Measurements from ENCODE around the gene PRELP. TPM values are rescaled to one million over a fixed set of nuclear protein-coding genes. Genes with fewer than 3 reads are reported as not detected.

Gene PRELP
- total RNA-seq, 1 experiment from 2014 or later, result 0.07 TPM

GRCh38 chr1:203448521-203449061 is 27.0 kb upstream of the PRELP start:
- Histone ChIP-seq H2AK5ac (ENCODE audit: insufficient read length, low read length) (no peak overlapping the region), H3K27ac (ENCODE audit: insufficient read length, low read depth, low read length) (no peak overlapping the region), H2BK5ac (ENCODE audit: insufficient read length, low read length) (no peak overlapping the region), H3K18ac (ENCODE audit: insufficient read length, low read depth, low read length) (no peak overlapping the region), H3K23me2 (ENCODE audit: insufficient read length, low read depth, low read length, poor library complexity, severe bottlenecking) (no peaks in the 10 kb centered on the region), H2BK12ac (ENCODE audit: insufficient read length, low read depth, low read length) (no peak overlapping the region), H4K5ac (ENCODE audit: insufficient read length, low read depth, low read length) (no peak overlapping the region), H2BK20ac (ENCODE audit: low read depth, low read length, poor library complexity, severe bottlenecking) (no peak overlapping the region), H3K56ac (ENCODE audit: insufficient read length, low read depth, low read length) (no peak overlapping the region), H3K27me3 (ENCODE audit: insufficient read depth, low read length) (no peaks in the 10 kb centered on the region), H3K14ac (ENCODE audit: insufficient read depth, low read length) (no peak overlapping the region), H3K79me2 (ENCODE audit: insufficient read depth, low read length) (no peaks in the 10 kb centered on the region), H4K8ac (replicated peaks; ENCODE audit: insufficient read length, low read depth, low read length) (no peak overlapping the region), H3K9ac (ENCODE audit: extremely low read depth, insufficient read length, low read length) (no peak overlapping the region), H2BK15ac (ENCODE audit: low read depth, low read length) (no peak overlapping the region), H4K91ac (ENCODE audit: insufficient read length, low read depth, low read length) (no peak overlapping the region), H3K23ac (ENCODE audit: insufficient read length, low read depth, low read length) (no peak overlapping the region), H3K4me2 (ENCODE audit: insufficient read depth, insufficient read length, low read length) (no peak overlapping the region), H4K20me1 (ENCODE audit: control insufficient read depth, insufficient read depth, insufficient read length) (no peaks in the 10 kb centered on the region), H3K4me1 (ENCODE audit: insufficient read depth, low read length) (no peaks in the 10 kb centered on the region), H2BK120ac (ENCODE audit: low read depth, low read length, poor library complexity, severe bottlenecking) (no peak overlapping the region), H3K79me1 (ENCODE audit: insufficient read depth, low read depth, low read length, poor library complexity, severe bottlenecking) (no peaks in the 10 kb centered on the region), H3T11ph (ENCODE audit: low read length) (no peak overlapping the region), H3K9me3 (ENCODE audit: control insufficient read depth, low read depth, low read length) (peaks cover 6% of the 10 kb centered on the region), H2AFZ (ENCODE audit: low read length) (no peak overlapping the region), H3K4ac (ENCODE audit: low read depth, low read length) (no peak overlapping the region)
- Mint-ChIP-seq H3K9me3 (peaks cover 8 to 11% of the 10 kb centered on the region in 2 experiments; a peak in 4 of 5 replicates), H3K4me1 (peaks cover 16 to 18% of the 10 kb centered on the region in 2 experiments), H3K36me3 (ENCODE audit: insufficient read depth in 1 of 3, low read depth in 3 of 3) (peaks cover 3 to 8% (median 3%) of the 10 kb centered on the region in 3 experiments; a peak in 6 of 7 replicates), H3K27ac (no peak overlapping the region), H3K4me3 (no peak overlapping the region), H3K27me3 (ENCODE audit: low read depth) (peaks cover 7% of the 10 kb centered on the region)
- TF ChIP-seq, protein P1, sequence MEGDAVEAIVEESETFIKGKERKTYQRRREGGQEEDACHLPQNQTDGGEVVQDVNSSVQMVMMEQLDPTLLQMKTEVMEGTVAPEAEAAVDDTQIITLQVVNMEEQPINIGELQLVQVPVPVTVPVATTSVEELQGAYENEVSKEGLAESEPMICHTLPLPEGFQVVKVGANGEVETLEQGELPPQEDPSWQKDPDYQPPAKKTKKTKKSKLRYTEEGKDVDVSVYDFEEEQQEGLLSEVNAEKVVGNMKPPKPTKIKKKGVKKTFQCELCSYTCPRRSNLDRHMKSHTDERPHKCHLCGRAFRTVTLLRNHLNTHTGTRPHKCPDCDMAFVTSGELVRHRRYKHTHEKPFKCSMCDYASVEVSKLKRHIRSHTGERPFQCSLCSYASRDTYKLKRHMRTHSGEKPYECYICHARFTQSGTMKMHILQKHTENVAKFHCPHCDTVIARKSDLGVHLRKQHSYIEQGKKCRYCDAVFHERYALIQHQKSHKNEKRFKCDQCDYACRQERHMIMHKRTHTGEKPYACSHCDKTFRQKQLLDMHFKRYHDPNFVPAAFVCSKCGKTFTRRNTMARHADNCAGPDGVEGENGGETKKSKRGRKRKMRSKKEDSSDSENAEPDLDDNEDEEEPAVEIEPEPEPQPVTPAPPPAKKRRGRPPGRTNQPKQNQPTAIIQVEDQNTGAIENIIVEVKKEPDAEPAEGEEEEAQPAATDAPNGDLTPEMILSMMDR (conservative IDR thresholded peaks at IDR 0.05), result no peak
- WGBS (ENCODE audit: extremely low coverage, insufficient read length, low lambda C conversion rate), result no CpG with 5 or more reads among the region's 9 CpGs
- no peak for DNase-seq

Data from H9 (cell line).